Neural cell (in vitro differentiated cells): ENCODE data around the gene FHIT. TPM values are rescaled to one million over a fixed set of nuclear protein-coding genes. Genes with fewer than 3 reads are reported as not detected.

Experiments used
- H2AFZ ChIP-seq: fragments of 200-600, 300-800 bp; sonication (generic), shearing (Covaris generic); 2 replicates; pipeline ENCODE4 v1.6.0; 2014; ENCODE audit warnings: low read depth, mild to moderate bottlenecking, antibody characterized with exemption, low read length, moderate library complexity
- H3F3A ChIP-seq: fragments of 200-600 bp; shearing (Covaris generic); 2 replicates; pipeline ENCODE4 v1.6.1; 2016; ENCODE audit warnings: mild to moderate bottlenecking, moderate library complexity, mixed read lengths, antibody characterized with exemption, low read length; ENCODE audit not compliant: insufficient read depth, poor library complexity, severe bottlenecking
- H3K27ac ChIP-seq: fragments of 200-600, 300-800 bp; sonication (generic), shearing (Covaris generic); 2 replicates; pipeline ENCODE4 v1.5.1; 2014; ENCODE audit warnings: mild to moderate bottlenecking, low read length, moderate library complexity
- H3K27me3 ChIP-seq: fragments of 300-800, 200-600 bp; sonication (generic), shearing (Covaris generic); 2 replicates; pipeline ENCODE4 v1.6.0; 2014; ENCODE audit warnings: mild to moderate bottlenecking, low read depth, low read length, moderate library complexity; ENCODE audit not compliant: insufficient read depth
- H3K36me3 ChIP-seq: fragments of 300-800, 200-600 bp; sonication (generic), shearing (Covaris generic); 2 replicates; pipeline ENCODE4 v1.5.1; 2014; ENCODE audit warnings: mild to moderate bottlenecking, antibody characterized with exemption, low read length, moderate library complexity; ENCODE audit not compliant: insufficient read depth
- H3K4me2 ChIP-seq: fragments of 300-800, 200-600 bp; sonication (generic), shearing (Covaris generic); 2 replicates; pipeline ENCODE4 v1.6.0; 2014; ENCODE audit warnings: mild to moderate bottlenecking, low read length
- H3K4me3 ChIP-seq: fragments of 300-800, 200-600 bp; sonication (generic), shearing (Covaris generic); 2 replicates; pipeline ENCODE4 v1.5.1; 2014; ENCODE audit warnings: mild to moderate bottlenecking, low read length, moderate library complexity
- H3K79me2 ChIP-seq: fragments of 200-600 bp; shearing (Covaris generic); replicated peaks from 2 replicates; pipeline ENCODE4 v1.6.0; 2014; ENCODE audit warnings: mild to moderate bottlenecking, low read length, moderate library complexity; ENCODE audit not compliant: insufficient read depth
- H3K9ac ChIP-seq: fragments of 300-800, 200-600 bp; sonication (generic), shearing (Covaris generic); 2 replicates; pipeline ENCODE4 v1.6.1; 2016; ENCODE audit warnings: mild to moderate bottlenecking, low read length, mixed read lengths
- H3K9me2 ChIP-seq: fragments of 200-600 bp; shearing (Covaris generic); 2 replicates; pipeline ENCODE4 v1.6.1; 2016; ENCODE audit warnings: mild to moderate bottlenecking, low read length, mixed read lengths; ENCODE audit not compliant: insufficient read depth
- H3K9me3 ChIP-seq: fragments of 200-600, 300-800 bp; sonication (generic), shearing (Covaris generic); 2 replicates; pipeline ENCODE4 v1.6.1; 2016; ENCODE audit warnings: mild to moderate bottlenecking, mixed run types, low read length, moderate library complexity, mixed read lengths
- H4K20me1 ChIP-seq: fragments of 200-600 bp; shearing (Covaris generic); 2 replicates; pipeline ENCODE4 v1.6.1; 2016; ENCODE audit warnings: mild to moderate bottlenecking, mixed run types; ENCODE audit not compliant: insufficient read depth
- CTCF ChIP-seq: fragments of 450-650 bp; IDR thresholded peaks from 2 replicates; pipeline ENCODE4 v1.5.1; 2014; ENCODE audit warnings: antibody characterized with exemption, mild to moderate bottlenecking, moderate library complexity; ENCODE audit not compliant: poor library complexity, severe bottlenecking
- EP300 ChIP-seq: fragments of 450-650 bp; conservative IDR thresholded peaks from 2 replicates; pipeline ENCODE4 v1.6.1; 2014; ENCODE audit warnings: antibody characterized with exemption, mild to moderate bottlenecking, moderate library complexity; ENCODE audit not compliant: poor library complexity, severe bottlenecking
- EZH2 ChIP-seq: fragments of 200-600, 300-800 bp; shearing (Covaris generic), sonication (generic); IDR thresholded peaks from 2 replicates; pipeline ENCODE4 v1.6.1; 2014; ENCODE audit warnings: antibody characterized with exemption, low read length, borderline replicate concordance, mild to moderate bottlenecking; ENCODE audit not compliant: insufficient read depth, poor library complexity, severe bottlenecking
- MXI1 ChIP-seq: fragments of 450-650 bp; conservative IDR thresholded peaks from 2 replicates; pipeline ENCODE4 v1.6.1; 2014; ENCODE audit warnings: antibody characterized with exemption, mild to moderate bottlenecking; ENCODE audit not compliant: poor library complexity, severe bottlenecking
- POLR2AphosphoS5 ChIP-seq: IDR thresholded peaks from 2 replicates; pipeline ENCODE4 v1.6.1; 2012
- RAD21 ChIP-seq: fragments of 450-650 bp; conservative IDR thresholded peaks from 2 replicates; pipeline ENCODE4 v1.6.1; 2014; ENCODE audit warnings: antibody characterized with exemption, mild to moderate bottlenecking, moderate library complexity
- SMC3 ChIP-seq: fragments of 450-650 bp; conservative IDR thresholded peaks from 2 replicates; pipeline ENCODE4 v1.6.1; 2014; ENCODE audit warnings: antibody characterized with exemption, mild to moderate bottlenecking, moderate library complexity; ENCODE audit not compliant: poor library complexity
- TAF1 ChIP-seq: IDR thresholded peaks from 2 replicates; pipeline ENCODE4 v1.6.1; 2012; ENCODE audit warnings: low read depth
- polyA plus RNA-seq: library from polyadenylated mRNA; depleted of rRNA; stranded (reverse); fragments of >200 nt; gene quantifications from 2 replicates; pipeline ENCODE4 v1.2.3, GENCODE V29; 2014
- TF ChIP-seq, protein P1 (sequence below): IDR thresholded peaks from 2 replicates; pipeline ENCODE4 v1.6.1; 2012; ENCODE audit warnings: borderline replicate concordance

The FHIT gene
- polyA plus RNA-seq, 1 donor from 2014 or later = not detected

DNA sequence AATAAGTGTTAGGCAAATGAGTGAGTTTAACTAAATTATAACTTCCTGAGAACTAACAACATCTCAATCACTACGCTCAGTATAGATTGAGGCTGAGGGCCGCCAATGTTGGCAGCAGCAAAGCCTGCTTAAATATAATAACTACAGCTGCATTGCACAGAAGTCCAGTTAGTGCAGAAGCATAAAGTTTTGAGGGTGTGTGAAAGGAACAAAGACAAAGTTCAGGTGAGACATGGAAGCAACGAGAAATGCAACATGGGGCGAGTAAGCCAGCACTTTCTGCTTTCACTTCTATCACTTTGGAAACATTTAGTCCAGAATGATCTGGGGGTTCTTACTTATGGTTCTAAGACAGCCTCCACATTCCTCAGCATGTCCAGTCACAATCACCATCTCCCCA lies 1149.1 kb downstream of the FHIT start:
- H3K79me2 ChIP-seq = no peaks in the 10 kb centered on the region
- H4K20me1 ChIP-seq = no peaks in the 10 kb centered on the region
- H3K9ac ChIP-seq = no peak overlapping the region
- no peaks in the 10 kb centered on the region for H3K27me3 ChIP-seq
- H3K9me3 ChIP-seq = no peaks in the 10 kb centered on the region
- no peak overlapping the region for H3K4me2 ChIP-seq
- no peaks in the 10 kb centered on the region for H3K36me3 ChIP-seq
- no peak overlapping the region for H3K4me3 ChIP-seq
- H2AFZ ChIP-seq = no peak overlapping the region
- no peak overlapping the region for H3K27ac ChIP-seq
- H3F3A ChIP-seq = no peaks in the 10 kb centered on the region
- H3K9me2 ChIP-seq = no peaks in the 10 kb centered on the region
- TF ChIP-seq CTCF = no peak
- no peak for TF ChIP-seq EZH2
- TF ChIP-seq, protein P1, sequence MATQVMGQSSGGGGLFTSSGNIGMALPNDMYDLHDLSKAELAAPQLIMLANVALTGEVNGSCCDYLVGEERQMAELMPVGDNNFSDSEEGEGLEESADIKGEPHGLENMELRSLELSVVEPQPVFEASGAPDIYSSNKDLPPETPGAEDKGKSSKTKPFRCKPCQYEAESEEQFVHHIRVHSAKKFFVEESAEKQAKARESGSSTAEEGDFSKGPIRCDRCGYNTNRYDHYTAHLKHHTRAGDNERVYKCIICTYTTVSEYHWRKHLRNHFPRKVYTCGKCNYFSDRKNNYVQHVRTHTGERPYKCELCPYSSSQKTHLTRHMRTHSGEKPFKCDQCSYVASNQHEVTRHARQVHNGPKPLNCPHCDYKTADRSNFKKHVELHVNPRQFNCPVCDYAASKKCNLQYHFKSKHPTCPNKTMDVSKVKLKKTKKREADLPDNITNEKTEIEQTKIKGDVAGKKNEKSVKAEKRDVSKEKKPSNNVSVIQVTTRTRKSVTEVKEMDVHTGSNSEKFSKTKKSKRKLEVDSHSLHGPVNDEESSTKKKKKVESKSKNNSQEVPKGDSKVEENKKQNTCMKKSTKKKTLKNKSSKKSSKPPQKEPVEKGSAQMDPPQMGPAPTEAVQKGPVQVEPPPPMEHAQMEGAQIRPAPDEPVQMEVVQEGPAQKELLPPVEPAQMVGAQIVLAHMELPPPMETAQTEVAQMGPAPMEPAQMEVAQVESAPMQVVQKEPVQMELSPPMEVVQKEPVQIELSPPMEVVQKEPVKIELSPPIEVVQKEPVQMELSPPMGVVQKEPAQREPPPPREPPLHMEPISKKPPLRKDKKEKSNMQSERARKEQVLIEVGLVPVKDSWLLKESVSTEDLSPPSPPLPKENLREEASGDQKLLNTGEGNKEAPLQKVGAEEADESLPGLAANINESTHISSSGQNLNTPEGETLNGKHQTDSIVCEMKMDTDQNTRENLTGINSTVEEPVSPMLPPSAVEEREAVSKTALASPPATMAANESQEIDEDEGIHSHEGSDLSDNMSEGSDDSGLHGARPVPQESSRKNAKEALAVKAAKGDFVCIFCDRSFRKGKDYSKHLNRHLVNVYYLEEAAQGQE = no peak
- no peak for TF ChIP-seq MXI1
- no peak for TF ChIP-seq RAD21
- no peak for TF ChIP-seq POLR2AphosphoS5
- no peak for TF ChIP-seq EP300

- Histone ChIP-seq H3K36me3 (no peaks in the 10 kb centered on the region), H3K4me2 (no peak overlapping the region), H3K4me3 (no peak overlapping the region), H3K9ac (no peak overlapping the region), H3F3A (no peaks in the 10 kb centered on the region), H3K27ac (no peak overlapping the region), H3K9me3 (no peaks in the 10 kb centered on the region), H3K9me2 (no peaks in the 10 kb centered on the region), H3K79me2 (no peaks in the 10 kb centered on the region), H3K27me3 (no peaks in the 10 kb centered on the region), H4K20me1 (no peaks in the 10 kb centered on the region), H2AFZ (no peak overlapping the region)
- TF ChIP-seq SMC3 (no peak), EP300 (no peak), MXI1 (no peak), CTCF (no peak), POLR2AphosphoS5 (no peak), TAF1 (no peak), RAD21 (no peak), EZH2 (no peak)
- TF ChIP-seq, protein P1 = no peak
Observed at GRCh38 chr3:60101621-60102020, 1149.6 kb downstream of the FHIT start.
